K562 (cell line): ENCODE results near the gene PIK3C2B. TPM values are rescaled to one million over a fixed set of nuclear protein-coding genes. Genes with fewer than 3 reads are reported as not detected.
A peak's percentile ranks its signal among the peaks of the same experiment; 100 is the strongest.

Experiments used
- ARID1B ChIP-seq: fragments of 450-650 bp; IDR thresholded peaks from 2 replicates; pipeline ENCODE4 v1.6.1; 2016; ENCODE audit warnings: antibody characterized with exemption, mild to moderate bottlenecking, inconsistent platforms
- ASH1L ChIP-seq: fragments of 450-650 bp; IDR thresholded peaks from 2 replicates; pipeline ENCODE4 v1.6.1; 2018; ENCODE audit warnings: borderline replicate concordance, mild to moderate bottlenecking, low read depth; ENCODE audit not compliant: partially characterized antibody
- EGR1 ChIP-seq: fragments of 450-650 bp; conservative IDR thresholded peaks from 2 replicates; pipeline ENCODE4 v1.6.1; 2017; ENCODE audit warnings: mild to moderate bottlenecking
- IRF9 ChIP-seq: fragments of 450-650 bp; IDR thresholded peaks from 2 replicates; pipeline ENCODE4 v1.6.1; 2016; ENCODE audit warnings: missing biosample characterization, missing genetic modification characterization
- MEF2D ChIP-seq: conservative IDR thresholded peaks from 2 replicates; pipeline ENCODE4 v1.6.1; 2016; ENCODE audit warnings: low read depth, missing genetic modification characterization, missing compliant biosample characterization
- MNT ChIP-seq, 2 experiments: fragments of 450-650 bp; conservative IDR thresholded peaks; 2 replicates each; pipeline ENCODE4 v1.6.1; 2017; ENCODE audit warnings: mild to moderate bottlenecking in 2 of 2, moderate library complexity in 2 of 2
- NBN ChIP-seq: fragments of 450-650 bp; IDR thresholded peaks from 2 replicates; pipeline ENCODE4 v1.6.1; 2016; ENCODE audit warnings: low read depth, mild to moderate bottlenecking
- PRDM10 ChIP-seq: fragments of 450-650 bp; IDR thresholded peaks from 2 replicates; pipeline ENCODE4 v1.6.1; 2018; ENCODE audit not compliant: partially characterized antibody
- SMARCE1 ChIP-seq: fragments of 450-650 bp; IDR thresholded peaks from 2 replicates; pipeline ENCODE4 v1.7.1; 2016; ENCODE audit warnings: mild to moderate bottlenecking
- TOE1 ChIP-seq, 2 experiments: fragments of 450-650 bp in 1 of 2; sonication (generic) in 1 of 2; formaldehyde crosslinking in 1 of 2; IDR thresholded peaks; 2 replicates each; pipeline versions ENCODE4 v1.7.1 to v1.8.0; 2016 to 2022; ENCODE audit warnings: borderline replicate concordance in 2 of 2, mild to moderate bottlenecking in 2 of 2, antibody characterized with exemption in 1 of 2, inconsistent platforms in 1 of 2, low read depth in 1 of 2, missing genetic modification reagents in 1 of 2, moderate library complexity in 1 of 2
- ZBTB43 ChIP-seq: sonication (generic); formaldehyde crosslinking; IDR thresholded peaks from 2 replicates; pipeline ENCODE4 v1.8.0; 2023; ENCODE audit warnings: mild to moderate bottlenecking, missing genetic modification reagents
- ZNF280B ChIP-seq: fragments of 250-450 bp; sonication (Bioruptor Pico); IDR thresholded peaks from 2 replicates; pipeline ENCODE4 v1.5.1; 2021; ENCODE audit warnings: mild to moderate bottlenecking
- ZNF639 ChIP-seq, 2 experiments: fragments of 200-800 bp in 1 of 2; sonication (Bioruptor generic) in 1 of 2; sonication (generic) in 1 of 2; formaldehyde crosslinking in 1 of 2; IDR thresholded peaks in 1 of 2; conservative IDR thresholded peaks in 1 of 2; 2 replicates each; pipeline versions ENCODE4 v1.5.0 to v1.6.1; 2016 to 2020; ENCODE audit warnings: missing compliant biosample characterization in 1 of 2, missing genetic modification characterization in 1 of 2, missing genetic modification reagents in 1 of 2
- polyA plus RNA-seq, 8 experiments: library from polyadenylated mRNA; depleted of rRNA in 4 of 8; stranded (reverse) in 5 of 8; unstranded in 3 of 8; fragments of >200 nt; fragmentation: Nextera tagmentation in 2 of 8; fragmentation: Illumina TruSeq in 1 of 8; extraction: Ambion mirVana in 2 of 8; extraction: Trizol in 1 of 8; gene quantifications; 2 replicates each; pipeline versions ENCODE4 v1.2.1 to v1.2.3, GENCODE V29; 2011 to 2014; ENCODE audit warnings: inconsistent platforms in 1 of 8, missing spikeins in 1 of 8
- total RNA-seq, 7 experiments: library from RNA; depleted of rRNA in 6 of 7; stranded (reverse); fragments of >200 nt in 6 of 7; fragmentation: Illumina TruSeq in 2 of 7; extraction: Trizol in 2 of 7; gene quantifications; 2 replicates each; pipeline versions ENCODE4 v1.2.1 to v1.2.3, GENCODE V29; 2011 to 2021; ENCODE audit warnings: low replicate concordance in 1 of 7

Gene PIK3C2B
- total and polyA plus RNA-seq, 9 of the 15 experiments (the other 6 are each of a cell fraction or from before 2014, with no cell fraction given) = 0.10 to 2.9 (median 0.72) TPM

- peak in 1 of 2 experiments; percentile 63; a peak in 3 of 4 replicates for TF ChIP-seq MNT (conservative IDR thresholded peaks at IDR 0.05)
- no peak for TF ChIP-seq ZNF280B (CRISPR knock-in tag)
- no peak for TF ChIP-seq ASH1L
- TF ChIP-seq EGR1 = no peak
- TF ChIP-seq IRF9 (tag) = no peak
- peak; percentile 76 for TF ChIP-seq SMARCE1
- no peak for TF ChIP-seq ZBTB43 (CRISPR knock-in tag)
- TF ChIP-seq ZNF639 (CRISPR knock-in tag; conservative IDR thresholded peaks at IDR 0.05 in 1 of 2, IDR thresholded peaks at IDR 0.05 in 1 of 2) = no peak
- TF ChIP-seq TOE1 (IDR thresholded peaks at IDR 0.05; ENCODE audit: borderline replicate concordance) = no peak
- TF ChIP-seq TOE1 (CRISPR knock-in tag; IDR thresholded peaks at IDR 0.05; ENCODE audit: borderline replicate concordance, low read depth) = no peak
- peak; percentile 52; the same call in 1 of the 2 replicates for TF ChIP-seq NBN
- peak; percentile 65 for TF ChIP-seq PRDM10
- TF ChIP-seq MEF2D (tag) = no peak
- peak; percentile 55; the same call in 1 of the 2 replicates for TF ChIP-seq ARID1B
These were observed 26.5 kb upstream of the PIK3C2B start (continued) for GRCh38 chr1:204520834-204521709.
